ENCODE results near the gene PAMR1. TPM values are rescaled to one million over a fixed set of nuclear protein-coding genes. Genes with fewer than 3 reads are reported as not detected.

Gene PAMR1
- total RNA-seq, 1 experiment from 2014 or later = not detected

GRCh38 chr11:35514481-35514880, 10.9 kb downstream of the PAMR1 start:
- Mint-ChIP-seq H3K4me1 (ENCODE audit: low read depth, unreplicated experiment) (no peaks in the 10 kb centered on the region), H3K4me3 (ENCODE audit: low read depth, unreplicated experiment) (no peak overlapping the region), H3K27me3 (ENCODE audit: unreplicated experiment) (peaks cover 100% of the 10 kb centered on the region), H3K36me3 (ENCODE audit: insufficient read depth, unreplicated experiment) (no peaks in the 10 kb centered on the region), H3K27ac (ENCODE audit: unreplicated experiment) (no peak overlapping the region), H3K9me3 (ENCODE audit: low read depth, unreplicated experiment) (no peaks in the 10 kb centered on the region)
- intact Hi-C loops (cut with micrococcal nuclease; ENCODE audit: unreplicated experiment) = no loop called here
- CTCF ChIA-PET = no interaction called here
- no peak for DNase-seq
- no TSS peak for BruUV-seq (replicated peaks)
- TF ChIP-seq CTCF (IDR thresholded peaks at IDR 0.05; ENCODE audit: unreplicated experiment) = no peak

- no TSS peak for BruUV-seq (replicated peaks)
- Mint-ChIP-seq H3K36me3 (ENCODE audit: insufficient read depth, unreplicated experiment) (no peaks in the 10 kb centered on the region), H3K4me3 (ENCODE audit: low read depth, unreplicated experiment) (no peak overlapping the region), H3K9me3 (ENCODE audit: low read depth, unreplicated experiment) (no peaks in the 10 kb centered on the region), H3K27ac (ENCODE audit: unreplicated experiment) (no peak overlapping the region), H3K4me1 (ENCODE audit: low read depth, unreplicated experiment) (no peaks in the 10 kb centered on the region), H3K27me3 (ENCODE audit: unreplicated experiment) (peaks cover 100% of the 10 kb centered on the region)
- no peak for TF ChIP-seq CTCF (IDR thresholded peaks at IDR 0.05; ENCODE audit: unreplicated experiment)
- DNase-seq = no peak
- intact Hi-C loops (cut with micrococcal nuclease; ENCODE audit: unreplicated experiment) = no loop called here
- CTCF ChIA-PET = no interaction called here
Measured at GRCh38 chr11:35511666-35512065, 13.8 kb downstream of the PAMR1 start.

GRCh38 chr11:35507688-35508087, 17.7 kb downstream of the PAMR1 start:
- Mint-ChIP-seq H3K27me3 (ENCODE audit: unreplicated experiment) (peaks cover 100% of the 10 kb centered on the region), H3K36me3 (ENCODE audit: insufficient read depth, unreplicated experiment) (no peaks in the 10 kb centered on the region), H3K27ac (ENCODE audit: unreplicated experiment) (no peak overlapping the region), H3K4me1 (ENCODE audit: low read depth, unreplicated experiment) (no peaks in the 10 kb centered on the region), H3K9me3 (ENCODE audit: low read depth, unreplicated experiment) (no peaks in the 10 kb centered on the region), H3K4me3 (ENCODE audit: low read depth, unreplicated experiment) (no peak overlapping the region)
- intact Hi-C loops (cut with micrococcal nuclease; ENCODE audit: unreplicated experiment) = no loop called here
- CTCF ChIA-PET = interaction anchor here (0.7 kb wide), 1 partner anchor 310 kb away, joined by 5 read pairs; no protein-coding TSS in a partner anchor
- BruUV-seq (replicated peaks) = no TSS peak
- TF ChIP-seq CTCF (IDR thresholded peaks at IDR 0.05; ENCODE audit: unreplicated experiment) = no peak
- DNase-seq = no peak

GRCh38 chr11:35501776-35502175, 23.6 kb downstream of the PAMR1 start:
- Mint-ChIP-seq H3K9me3 (ENCODE audit: low read depth, unreplicated experiment) (no peaks in the 10 kb centered on the region), H3K36me3 (ENCODE audit: insufficient read depth, unreplicated experiment) (no peaks in the 10 kb centered on the region), H3K27me3 (ENCODE audit: unreplicated experiment) (peaks cover 70% of the 10 kb centered on the region), H3K4me1 (ENCODE audit: low read depth, unreplicated experiment) (no peaks in the 10 kb centered on the region), H3K4me3 (ENCODE audit: low read depth, unreplicated experiment) (no peak overlapping the region), H3K27ac (ENCODE audit: unreplicated experiment) (no peak overlapping the region)
- BruUV-seq (replicated peaks) = no TSS peak
- no peak for DNase-seq
- no peak for TF ChIP-seq CTCF (IDR thresholded peaks at IDR 0.05; ENCODE audit: unreplicated experiment)
- intact Hi-C loops (cut with micrococcal nuclease; ENCODE audit: unreplicated experiment) = no loop called here
- CTCF ChIA-PET = no interaction called here

Measured in Calu3 (cell line).